NCI-H748 (cell line): ENCODE data around the gene TMEM229B.
"Not testable (repeated sequence)": the region's sequence is repeated elsewhere in the genome, so short reads cannot be mapped to it uniquely, and the experiment has no call there.

Experiments used
- DNase-seq: peaks from one replicate; lab custom pipeline; 2025; ENCODE audit not compliant: unreplicated experiment; lab: John Stamatoyannopoulos, UW

The TMEM229B gene

DNA sequence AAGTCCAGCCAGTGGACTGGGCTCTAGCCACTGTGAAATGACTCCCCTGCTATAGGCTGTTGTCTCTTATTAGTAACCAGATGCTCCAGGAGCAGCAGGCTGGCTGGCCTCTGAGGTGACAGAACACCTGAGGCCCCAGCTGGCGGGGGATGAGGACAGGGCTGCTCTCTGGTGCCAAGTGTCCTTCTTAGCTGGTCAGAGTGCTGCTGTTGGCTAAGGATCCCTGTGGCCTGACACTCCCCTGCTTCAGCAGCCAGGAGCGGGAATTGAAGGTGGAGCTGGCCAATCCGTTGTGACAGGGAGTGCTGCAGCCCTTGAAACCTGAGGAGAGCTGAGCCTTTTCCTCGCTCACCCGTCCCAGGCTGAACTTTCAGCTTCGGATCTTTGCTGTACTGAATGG is 30.7 kb downstream of the TMEM229B start:
- DNase-seq: no peak

- DNase-seq: no peak
Measured at GRCh38 chr14:67456732-67457131, 31.8 kb downstream of the TMEM229B start.

DNA sequence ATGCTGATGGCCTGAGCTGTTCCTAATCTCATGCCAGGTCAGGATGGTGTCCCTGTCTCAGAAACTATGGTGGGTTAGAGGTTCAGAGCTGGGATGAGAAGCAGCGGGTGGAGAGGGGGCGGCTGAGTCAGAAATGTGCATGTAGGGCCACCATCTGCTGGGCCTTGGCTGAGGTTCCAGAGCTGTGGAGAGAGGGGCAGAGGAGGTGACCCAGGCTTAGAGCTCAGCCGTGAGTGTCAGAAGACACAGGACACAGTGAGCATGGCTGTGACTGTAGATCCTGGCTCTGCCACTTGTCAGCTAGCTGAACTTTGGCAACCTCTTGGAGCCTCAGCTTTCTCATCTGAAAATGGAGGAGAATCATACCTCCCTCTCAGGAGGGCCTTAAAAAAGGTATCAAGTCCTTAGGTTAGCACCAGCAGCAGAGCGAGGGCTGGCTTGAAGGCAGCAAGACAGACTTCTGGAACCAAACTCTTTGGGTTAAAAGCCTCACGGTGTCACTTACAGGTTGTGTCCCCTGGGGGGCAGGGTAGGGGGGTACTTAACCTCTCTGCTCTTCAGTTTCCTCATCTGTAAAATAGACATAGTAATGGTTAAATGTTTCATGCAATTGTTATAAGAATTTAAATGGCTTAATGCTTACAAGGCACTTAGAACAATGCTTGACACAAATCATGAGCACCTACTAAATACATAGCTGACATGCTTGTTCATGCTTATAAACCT is 34.8 kb downstream of the TMEM229B start:
- no peak for DNase-seq

DNA sequence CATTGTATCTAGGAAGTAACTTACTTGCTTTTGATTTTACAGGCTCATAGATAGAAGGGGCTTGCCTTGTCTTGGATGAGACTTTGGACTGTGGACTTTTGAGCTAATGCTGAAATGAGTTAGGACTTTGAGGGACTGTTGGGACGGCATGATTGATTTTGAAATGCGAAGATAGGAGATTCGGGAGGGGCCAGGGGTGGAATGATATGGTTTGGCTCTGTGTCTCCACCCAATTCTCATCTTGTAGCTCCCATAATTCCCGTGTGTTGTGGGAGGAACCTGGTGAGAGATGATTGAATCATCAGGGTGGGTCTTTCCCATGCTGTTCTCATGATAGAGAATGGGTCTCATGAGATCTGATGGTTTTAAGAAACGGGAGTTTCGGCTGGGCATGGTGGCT is 36.9 kb downstream of the TMEM229B start:
- not testable (repeated sequence) for DNase-seq

GRCh38 chr14:67449096-67449495 is 39.4 kb downstream of the TMEM229B start:
- DNase-seq: no peak

- DNase-seq: no peak
Measured at GRCh38 chr14:67447033-67447381, 41.5 kb downstream of the TMEM229B start.

DNA sequence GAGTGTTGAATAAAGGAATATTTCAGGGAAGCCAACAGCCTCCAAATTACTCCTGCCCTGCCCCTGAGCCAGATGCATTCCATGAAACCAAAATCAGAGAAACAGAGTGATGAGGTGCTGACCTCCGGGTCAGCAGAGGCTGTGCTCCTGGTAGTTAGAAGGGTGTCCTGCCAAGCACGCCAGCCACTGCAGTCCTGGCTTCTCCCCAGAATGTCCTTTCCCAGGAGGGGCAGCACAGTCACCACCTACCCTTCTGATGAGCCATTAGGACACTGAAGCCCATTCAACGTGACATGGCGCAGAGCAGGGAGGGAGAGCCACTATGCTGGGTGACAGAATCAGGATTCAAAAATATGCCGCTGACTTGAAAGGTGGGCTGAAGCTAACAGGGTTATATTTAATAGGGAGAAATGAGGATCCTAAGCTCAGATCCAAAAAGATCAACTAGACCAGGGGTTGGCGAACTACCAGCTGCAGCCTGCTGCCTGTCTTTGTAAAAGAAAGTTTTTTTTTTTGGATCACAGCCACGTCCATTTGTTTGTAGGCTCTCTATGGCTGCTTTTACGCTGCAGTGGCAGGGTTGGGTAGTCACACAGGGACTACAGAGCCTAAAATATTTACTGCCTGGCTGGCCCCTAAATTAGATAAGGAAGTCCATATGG is 42.0 kb downstream of the TMEM229B start:
- no peak for DNase-seq

DNA sequence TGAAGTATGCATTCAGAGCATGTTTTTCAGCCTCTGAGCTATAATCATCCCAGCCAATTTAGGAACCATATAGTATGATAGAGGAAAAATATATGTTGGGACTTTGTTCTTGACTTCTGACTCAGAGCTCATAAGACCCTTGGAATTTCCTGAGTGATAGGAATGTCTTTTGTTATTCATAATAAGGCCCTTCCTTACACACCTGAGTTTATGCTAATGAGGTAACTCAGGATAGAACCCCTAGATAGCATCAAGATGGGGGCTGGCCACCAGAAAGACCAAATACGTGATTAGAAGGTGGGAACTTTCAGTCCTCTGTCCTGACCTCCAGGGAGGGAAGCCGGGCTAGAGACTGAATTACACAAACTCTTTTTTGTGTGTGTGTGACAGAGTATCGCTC is 44.1 kb downstream of the TMEM229B start:
- no peak for DNase-seq

DNA sequence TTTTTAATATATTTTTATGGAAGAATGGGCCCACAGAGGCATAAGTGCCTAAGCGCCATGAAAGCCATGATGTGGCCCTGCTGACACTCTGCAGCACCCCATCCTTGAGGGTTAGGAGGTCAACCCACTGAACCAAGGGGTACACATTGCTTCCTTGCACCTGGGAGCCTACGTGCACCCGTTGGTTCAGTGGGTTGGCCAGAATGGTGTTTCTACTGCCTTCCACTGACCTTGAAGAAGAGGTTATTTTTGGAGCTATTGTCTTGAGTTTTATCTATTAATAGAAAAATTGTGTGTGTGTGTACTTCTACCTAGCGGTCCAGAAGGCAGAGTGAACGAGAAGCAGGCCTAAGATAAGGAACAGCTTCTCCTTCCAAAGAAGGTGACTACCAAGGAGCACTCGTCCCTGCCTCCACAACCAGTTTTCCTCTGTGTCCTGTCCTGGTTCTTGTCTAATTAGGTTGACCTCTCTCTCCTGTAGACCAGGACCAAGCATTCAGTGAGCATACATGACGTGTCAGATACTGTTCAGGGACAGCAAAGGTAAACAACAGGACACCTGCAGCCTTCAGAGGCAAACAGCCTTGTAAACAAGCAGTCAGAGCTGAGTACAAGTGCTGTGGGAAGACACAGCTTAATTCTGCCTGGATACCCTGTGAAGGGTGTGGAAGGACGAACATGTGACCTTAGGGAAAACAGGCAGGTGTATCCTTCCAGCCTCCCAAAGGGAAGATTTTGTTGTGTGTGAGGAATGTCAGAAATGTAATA is 46.2 kb downstream of the TMEM229B start:
- peak; percentile 46 for DNase-seq

GRCh38 chr14:67441672-67442071 is 46.8 kb downstream of the TMEM229B start:
- no peak for DNase-seq

GRCh38 chr14:67441256-67441655 is 47.3 kb downstream of the TMEM229B start:
- DNase-seq: no peak

DNA sequence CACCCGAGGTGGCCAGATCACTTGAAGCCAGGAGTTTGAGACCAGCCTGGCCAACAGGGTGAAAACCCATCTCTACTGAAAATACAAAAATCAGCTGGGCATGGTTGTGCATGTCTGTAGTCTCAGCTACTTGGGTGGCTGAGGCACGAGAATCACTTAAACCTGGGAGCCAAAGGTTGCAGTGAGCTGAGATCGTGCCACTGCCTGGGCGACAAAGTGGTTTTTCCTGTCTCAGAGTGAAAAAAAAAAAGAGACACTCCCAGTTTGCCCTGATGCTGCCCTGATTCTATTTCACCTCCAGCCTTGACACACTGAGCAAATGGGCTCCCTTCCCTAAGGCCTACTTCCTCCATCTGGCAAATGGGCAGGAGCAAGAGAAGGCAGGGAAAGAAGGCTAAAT is 48.0 kb downstream of the TMEM229B start:
- no peak for DNase-seq

DNA sequence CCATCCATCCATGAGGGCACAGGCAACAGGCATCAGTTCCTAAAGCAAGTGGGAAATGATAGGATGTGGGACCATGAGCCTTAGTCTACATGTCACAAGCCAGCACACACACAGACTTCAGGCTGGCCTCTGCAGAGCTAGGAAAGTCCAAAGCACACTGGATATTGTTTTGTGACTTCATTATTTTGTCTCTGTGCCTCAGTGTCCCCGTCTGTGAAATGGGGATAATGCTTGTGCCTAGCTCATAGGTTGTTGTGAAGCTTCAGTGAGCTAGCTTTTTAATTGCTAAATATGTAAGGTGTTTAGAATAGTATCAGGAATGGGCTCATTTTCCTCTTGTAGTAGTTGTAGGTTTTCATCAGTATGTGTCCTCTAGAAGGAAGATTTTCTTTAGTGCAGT is 49.6 kb downstream of the TMEM229B start:
- no peak for DNase-seq

DNA sequence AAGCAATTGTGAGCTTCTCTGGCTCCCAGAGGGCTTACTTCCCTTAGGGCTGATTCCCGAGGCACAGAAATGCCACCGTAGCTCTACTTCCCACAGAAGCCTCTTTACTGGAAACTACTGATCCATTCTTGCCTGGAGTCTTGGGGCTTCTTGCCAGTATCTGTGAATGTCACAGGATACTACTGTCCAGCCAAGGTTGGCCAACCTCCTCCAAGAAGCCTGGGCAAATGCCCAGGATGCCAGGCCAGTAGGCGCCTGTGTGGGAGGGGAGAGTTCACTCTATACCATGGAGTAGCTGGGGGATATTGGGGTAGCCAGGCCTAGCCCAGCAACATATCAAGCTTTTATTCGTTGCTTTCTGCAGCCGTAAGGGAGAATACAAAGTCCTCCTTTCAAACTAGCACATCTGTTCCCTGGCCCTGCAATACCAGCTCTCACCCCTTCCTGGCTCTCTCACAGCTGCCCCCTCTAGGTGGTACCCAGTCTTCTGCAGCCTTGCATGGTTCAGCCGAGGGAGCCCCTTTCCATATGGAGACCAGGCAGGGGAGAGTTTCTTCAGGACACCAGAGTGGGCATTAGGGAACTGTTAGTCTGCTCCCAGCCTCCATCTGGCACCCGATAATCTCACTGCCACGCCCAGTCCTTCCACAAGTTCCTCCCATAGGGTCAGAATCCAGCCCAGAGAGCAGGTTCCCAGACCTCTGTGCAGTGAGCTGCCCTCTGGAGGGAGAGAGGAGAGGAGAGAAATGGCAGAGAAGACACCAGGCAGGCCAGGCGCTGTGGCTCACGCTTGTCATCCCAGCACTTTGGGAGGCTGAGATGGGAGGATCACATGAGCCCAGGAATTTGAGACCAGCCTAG is 52.3 kb downstream of the TMEM229B start:
- DNase-seq: no peak

DNA sequence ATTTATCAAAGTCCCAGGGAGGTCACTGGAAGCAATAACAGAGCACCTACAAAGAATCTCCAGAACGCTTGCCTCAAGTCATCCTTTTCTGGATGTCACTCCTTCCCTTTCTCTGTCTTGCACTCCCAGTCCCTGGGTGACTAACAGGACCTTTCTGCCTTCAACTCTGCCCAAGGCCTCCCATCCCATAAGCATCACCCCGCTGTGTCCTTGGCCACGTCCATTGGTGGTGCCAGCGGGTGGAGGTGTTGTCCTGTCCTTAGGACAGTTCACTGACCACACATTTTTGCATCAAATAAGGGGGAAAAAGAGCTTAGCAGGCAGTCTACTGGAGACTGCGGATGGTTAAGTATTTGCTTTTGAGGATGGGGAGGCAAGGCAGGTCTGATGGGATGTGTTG is 52.9 kb downstream of the TMEM229B start:
- no peak for DNase-seq

- no peak for DNase-seq
Measured at GRCh38 chr14:67432050-67432564, 56.4 kb downstream of the TMEM229B start.

- DNase-seq: no peak
Measured at GRCh38 chr14:67429510-67430205, 58.9 kb downstream of the TMEM229B start.

DNA sequence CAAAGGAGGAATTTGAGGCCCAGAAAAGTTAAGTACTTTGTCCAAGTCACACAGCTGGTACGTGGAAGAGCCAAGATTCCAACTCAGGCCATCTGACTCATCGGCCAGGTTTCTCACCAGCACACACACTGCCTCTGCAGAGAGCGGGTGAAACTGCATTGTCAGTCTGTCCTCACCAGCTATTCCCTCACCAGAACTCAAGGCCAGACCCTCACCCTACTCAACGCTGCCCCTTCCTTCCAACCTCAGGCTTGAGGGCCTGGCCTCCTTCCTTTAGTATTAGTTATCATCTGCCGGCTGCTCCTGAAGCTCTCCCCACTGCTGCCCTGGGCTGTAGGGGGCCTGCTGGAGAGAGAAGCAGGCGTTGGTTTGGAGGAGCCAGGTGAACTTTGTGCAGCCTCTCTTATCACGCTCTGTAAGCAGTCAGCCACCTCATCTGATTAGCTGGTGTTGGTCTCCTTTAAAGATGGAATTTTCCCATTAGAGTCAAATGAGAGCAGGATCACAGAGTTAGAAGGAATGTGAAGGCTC is 60.0 kb downstream of the TMEM229B start:
- no peak for DNase-seq

GRCh38 chr14:67426983-67427606 is 61.4 kb downstream of the TMEM229B start:
- DNase-seq: peak; percentile 72

GRCh38 chr14:67426161-67426560 is 62.4 kb downstream of the TMEM229B start:
- no peak for DNase-seq
